Lung microvascular endothelial cell (primary cell): ENCODE measurements around the gene RPL29. TPM values are rescaled to one million over a fixed set of nuclear protein-coding genes. Genes with fewer than 3 reads are reported as not detected.

ENCODE experiments used
- DNase-seq, 2 donors: peaks; one replicate each; pipeline versions ENCODE4 v3.0.0 to v3.0.0-alpha.2; 2010; ENCODE audit warnings: low read depth in 2 of 2
- total RNA-seq: library from RNA; depleted of rRNA; stranded (reverse); fragments of >200 nt; gene quantifications from 2 replicates; pipeline ENCODE4 v1.2.1, GENCODE V29; 2014

Gene RPL29
- total RNA-seq, 1 donor from 2014 or later = 760 TPM

DNA sequence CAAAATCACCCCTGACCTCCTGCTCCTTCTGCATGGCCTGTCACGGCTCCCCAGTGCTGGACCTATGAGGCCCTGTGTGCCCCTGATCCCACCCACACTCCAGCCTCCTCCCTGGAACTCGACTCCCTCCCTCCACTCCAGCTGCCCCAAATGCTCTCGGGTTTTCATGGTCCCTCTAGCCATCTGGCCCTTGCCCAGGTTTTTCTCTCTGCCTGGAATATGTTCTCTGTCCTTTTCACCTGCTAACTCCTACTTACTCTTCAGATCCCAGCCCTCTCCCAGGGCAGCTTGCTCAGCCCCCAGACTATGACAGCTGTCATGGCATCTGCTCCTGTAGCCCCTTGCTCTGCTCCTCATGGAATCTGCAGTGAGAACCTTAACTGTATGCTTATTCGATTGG lies 30.3 kb upstream of the RPL29 start:
- no peak for DNase-seq

DNA sequence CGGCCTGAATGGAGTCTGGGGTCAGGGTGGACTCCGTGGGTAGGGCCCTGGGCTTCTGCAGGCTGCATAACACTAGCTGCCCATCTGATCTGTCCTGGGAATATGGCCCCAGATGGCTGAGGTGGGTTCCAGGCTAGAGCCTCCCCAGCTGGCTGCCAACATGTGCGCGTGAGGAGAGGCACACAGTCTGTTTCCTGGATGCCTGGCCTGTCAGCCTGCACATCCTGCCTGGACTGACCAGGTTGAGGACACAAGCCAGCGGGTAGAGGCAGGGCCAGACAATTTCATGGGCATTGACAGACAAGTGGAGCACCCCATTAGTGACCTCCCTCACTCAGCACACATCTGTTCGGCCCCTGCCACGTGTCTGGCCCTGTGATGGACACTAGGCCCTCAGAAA lies 29.8 kb upstream of the RPL29 start:
- peak; percentile 41 to 91 for DNase-seq

- DNase-seq = no peak
Observed at GRCh38 chr3:52024765-52025452, 29.2 kb upstream of the RPL29 start.

- DNase-seq = no peak
Observed at GRCh38 chr3:52023860-52024764, 28.4 kb upstream of the RPL29 start.

DNA sequence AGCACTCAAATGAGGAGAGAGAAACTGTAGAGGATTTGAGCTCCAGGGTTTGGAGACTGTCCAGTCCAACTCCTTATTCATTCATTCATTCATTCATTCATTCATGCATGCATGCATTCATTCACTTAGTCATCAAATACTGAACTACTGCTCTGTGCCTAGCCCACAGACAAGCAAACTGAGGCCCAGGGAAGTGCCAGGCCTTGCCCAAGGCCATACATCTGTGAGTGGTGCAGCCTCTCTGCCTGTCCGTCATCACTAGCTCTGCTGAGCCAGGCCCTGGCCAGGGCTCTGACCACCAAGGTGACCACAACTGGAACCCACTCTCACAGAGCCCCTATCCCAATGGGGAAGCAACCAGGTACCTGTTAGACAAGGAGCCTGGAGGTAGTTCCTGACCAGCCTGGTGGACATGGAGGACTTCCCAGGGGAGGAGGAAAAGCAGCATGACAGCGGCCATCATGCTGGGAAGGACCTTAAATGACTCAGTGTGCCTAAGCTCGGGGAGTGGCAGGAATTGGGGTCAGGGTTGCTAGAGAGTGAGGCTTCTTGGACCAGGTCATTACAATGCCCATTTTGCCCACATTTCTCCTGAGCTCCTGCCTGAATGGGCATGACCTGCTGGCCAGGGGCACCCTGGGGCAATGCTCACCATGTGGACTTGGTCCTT lies 27.5 kb upstream of the RPL29 start:
- DNase-seq = no peak

DNA sequence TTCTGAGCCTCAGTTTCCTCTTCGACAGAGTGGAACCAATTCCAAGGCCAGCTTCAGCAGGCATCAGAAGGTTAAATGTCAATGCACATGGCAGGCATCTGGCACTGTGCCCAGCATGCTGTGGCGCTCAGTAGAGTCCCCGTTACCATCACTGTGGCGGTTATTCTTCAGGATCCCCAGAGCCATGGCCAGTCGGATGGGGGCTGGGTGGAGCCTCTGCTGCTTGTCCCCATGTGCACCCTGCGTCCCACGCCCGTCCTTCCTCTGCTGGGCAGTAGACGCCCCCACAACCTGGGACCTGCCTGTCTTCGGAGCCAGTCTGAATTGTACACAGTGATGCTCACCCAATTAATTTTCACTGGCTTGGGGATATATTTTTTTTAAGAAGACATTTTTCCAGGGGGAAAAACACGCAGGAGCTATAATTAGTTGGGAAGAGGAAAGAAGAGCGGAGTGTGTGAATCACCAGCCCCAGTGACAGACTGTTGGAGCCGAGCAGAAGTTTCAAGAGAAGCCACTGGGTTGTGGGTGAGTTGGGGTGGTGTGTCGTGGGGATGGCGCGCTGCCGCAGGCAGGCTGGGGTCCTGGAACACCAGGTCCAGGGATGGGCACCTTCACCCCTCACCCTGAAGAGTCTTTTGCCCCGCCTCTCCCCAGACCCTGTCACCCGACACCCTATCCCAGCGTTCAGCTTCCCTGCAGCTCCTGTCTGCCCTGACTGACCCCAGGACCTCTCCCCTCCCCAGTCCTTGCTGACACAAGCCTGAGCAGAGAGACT lies 26.8 kb upstream of the RPL29 start:
- DNase-seq = peak in 1 of 2 donors; percentile 58

DNA sequence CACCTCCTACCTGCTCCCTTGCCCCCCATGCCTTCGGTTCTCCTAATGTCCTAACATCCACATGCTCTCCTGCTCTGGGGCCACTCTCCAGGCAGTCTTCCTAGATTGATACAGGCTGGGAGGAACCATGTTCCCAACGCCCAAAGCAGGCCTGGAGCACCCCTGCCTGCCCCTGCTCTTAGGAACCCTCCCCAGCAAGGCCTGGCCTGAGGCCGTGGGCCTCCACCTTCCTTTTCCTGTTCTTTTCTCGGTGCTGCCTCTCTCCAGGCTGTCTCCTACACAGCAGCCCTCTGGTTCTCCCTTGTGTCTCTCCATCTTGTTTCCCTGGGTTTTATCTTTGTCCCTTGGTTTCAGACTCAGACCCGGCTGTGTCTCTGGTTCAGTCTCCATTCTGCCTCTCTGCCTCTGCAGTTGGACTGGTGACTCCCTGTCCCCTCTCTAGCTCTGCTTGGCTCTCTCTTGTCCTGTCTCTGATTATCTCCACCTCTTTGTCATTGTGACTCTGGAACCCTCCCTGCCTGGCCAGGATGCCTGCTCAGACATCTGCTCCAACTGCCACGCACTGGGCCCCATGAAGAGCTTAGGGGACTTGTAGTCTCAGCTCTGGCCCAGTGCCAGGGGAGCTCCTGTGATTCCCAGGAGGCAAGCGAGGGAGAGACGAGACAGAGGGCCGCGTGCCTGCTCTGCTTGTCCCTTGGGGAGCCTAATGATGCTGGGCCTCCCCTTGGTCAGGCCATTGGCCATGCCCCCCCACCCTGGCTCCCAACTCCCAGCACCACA lies 26.0 kb upstream of the RPL29 start:
- no peak for DNase-seq

DNA sequence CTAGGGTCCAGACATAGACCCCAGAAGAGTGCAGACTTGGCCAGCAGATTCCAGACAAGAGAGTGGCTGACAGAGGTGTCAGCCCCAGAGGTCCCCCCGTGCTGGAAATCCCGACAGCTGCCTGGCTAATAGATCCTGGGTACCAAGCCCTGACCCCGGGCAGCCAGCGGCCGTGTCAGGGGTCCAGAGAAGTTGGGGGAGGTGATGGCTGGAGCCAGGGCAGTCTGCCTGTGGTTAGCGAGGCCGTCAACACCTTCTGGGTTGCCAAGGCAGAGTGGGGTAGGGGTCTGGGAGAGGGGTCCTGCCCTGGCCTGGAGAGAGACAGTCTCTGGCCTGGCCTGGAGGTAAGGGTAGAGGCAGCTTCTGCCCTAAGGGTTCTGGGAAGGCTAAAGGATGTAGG lies 25.1 kb upstream of the RPL29 start:
- DNase-seq = no peak

- DNase-seq = no peak
Observed at GRCh38 chr3:52019352-52020080, 23.8 kb upstream of the RPL29 start.

GRCh38 chr3:52018319-52019000 lies 22.8 kb upstream of the RPL29 start:
- no peak for DNase-seq

DNA sequence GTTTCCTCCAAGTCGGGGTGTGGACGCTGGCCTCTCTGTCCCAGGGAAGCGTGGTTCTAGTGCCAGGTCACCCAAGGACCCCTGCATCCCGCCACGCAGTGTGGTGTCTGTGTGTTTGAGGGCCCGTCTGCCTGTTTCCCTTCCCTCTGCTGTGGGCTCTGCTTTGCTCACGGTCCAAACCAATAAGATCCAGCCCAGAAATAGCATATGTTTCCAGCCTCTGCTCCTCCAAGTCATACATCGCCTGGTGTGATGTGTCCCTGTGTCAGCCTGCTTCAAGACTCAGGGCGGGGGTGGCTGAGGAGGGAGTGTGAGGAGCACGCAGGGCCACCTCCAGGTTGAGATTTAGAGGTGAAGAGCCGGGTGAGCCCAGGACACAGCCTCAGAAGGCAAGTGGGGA lies 21.9 kb upstream of the RPL29 start:
- DNase-seq = no peak

- DNase-seq = no peak
Observed at GRCh38 chr3:52015438-52016228, 19.9 kb upstream of the RPL29 start.

GRCh38 chr3:52014613-52015012 lies 18.9 kb upstream of the RPL29 start:
- peak; percentile 24 to 33 for DNase-seq

- DNase-seq = no peak
Observed at GRCh38 chr3:52013802-52014598, 18.3 kb upstream of the RPL29 start.

- DNase-seq = peak in 1 of 2 donors; percentile 42
Observed at GRCh38 chr3:52012699-52013098, 17.0 kb upstream of the RPL29 start.

- DNase-seq = no peak
Observed at GRCh38 chr3:52010431-52010830, 14.7 kb upstream of the RPL29 start.

- no peak for DNase-seq
Observed at GRCh38 chr3:52007291-52007690, 11.6 kb upstream of the RPL29 start.

DNA sequence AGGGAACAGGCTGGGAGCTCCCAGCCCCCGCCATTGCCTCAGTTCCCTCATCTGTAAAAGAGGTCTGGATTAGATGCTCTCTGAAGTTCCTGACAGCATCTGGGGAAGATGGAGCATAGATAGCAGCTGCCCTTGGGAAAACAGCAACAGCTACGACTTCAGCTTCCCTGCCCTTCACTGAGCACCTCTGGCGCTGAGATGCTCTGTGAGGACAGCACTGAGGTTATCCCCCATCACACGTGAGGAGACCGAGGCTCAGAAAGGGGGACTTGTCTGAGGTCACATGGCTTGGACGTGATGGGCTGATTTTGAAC lies 11.1 kb upstream of the RPL29 start:
- no peak for DNase-seq
